Lower leg skin (tissue), 3 donors: ENCODE measurements around the gene LIMK2.

Source experiments
- POLR2A ChIP-seq, 2 donors: fragments of 450-650 bp; IDR thresholded peaks; one replicate each; pipeline ENCODE4 v1.6.1; 2016 to 2017; ENCODE audit warnings: antibody characterized with exemption in 2 of 2, mild to moderate bottlenecking in 1 of 2, moderate library complexity in 1 of 2
- TF ChIP-seq, protein P1 (sequence below), 3 donors: fragments of 450-650 bp; IDR thresholded peaks; one replicate each; pipeline ENCODE4 v1.5.1; 2016; ENCODE audit warnings: antibody characterized with exemption in 3 of 3, mild to moderate bottlenecking in 3 of 3, moderate library complexity in 2 of 3

GRCh38 chr22:31276426-31277167 lies 64.5 kb downstream of the LIMK2 start:
- TF ChIP-seq POLR2A (IDR thresholded peaks at IDR 0.05): no peak
- TF ChIP-seq, protein P1, sequence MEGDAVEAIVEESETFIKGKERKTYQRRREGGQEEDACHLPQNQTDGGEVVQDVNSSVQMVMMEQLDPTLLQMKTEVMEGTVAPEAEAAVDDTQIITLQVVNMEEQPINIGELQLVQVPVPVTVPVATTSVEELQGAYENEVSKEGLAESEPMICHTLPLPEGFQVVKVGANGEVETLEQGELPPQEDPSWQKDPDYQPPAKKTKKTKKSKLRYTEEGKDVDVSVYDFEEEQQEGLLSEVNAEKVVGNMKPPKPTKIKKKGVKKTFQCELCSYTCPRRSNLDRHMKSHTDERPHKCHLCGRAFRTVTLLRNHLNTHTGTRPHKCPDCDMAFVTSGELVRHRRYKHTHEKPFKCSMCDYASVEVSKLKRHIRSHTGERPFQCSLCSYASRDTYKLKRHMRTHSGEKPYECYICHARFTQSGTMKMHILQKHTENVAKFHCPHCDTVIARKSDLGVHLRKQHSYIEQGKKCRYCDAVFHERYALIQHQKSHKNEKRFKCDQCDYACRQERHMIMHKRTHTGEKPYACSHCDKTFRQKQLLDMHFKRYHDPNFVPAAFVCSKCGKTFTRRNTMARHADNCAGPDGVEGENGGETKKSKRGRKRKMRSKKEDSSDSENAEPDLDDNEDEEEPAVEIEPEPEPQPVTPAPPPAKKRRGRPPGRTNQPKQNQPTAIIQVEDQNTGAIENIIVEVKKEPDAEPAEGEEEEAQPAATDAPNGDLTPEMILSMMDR (IDR thresholded peaks at IDR 0.05): no peak
